ENCODE data around the gene C2orf49.

C2orf49 gene

GRCh38 chr2:105371156-105371555, 33.8 kb downstream of the C2orf49 start:
- TF ChIP-seq, protein P1, sequence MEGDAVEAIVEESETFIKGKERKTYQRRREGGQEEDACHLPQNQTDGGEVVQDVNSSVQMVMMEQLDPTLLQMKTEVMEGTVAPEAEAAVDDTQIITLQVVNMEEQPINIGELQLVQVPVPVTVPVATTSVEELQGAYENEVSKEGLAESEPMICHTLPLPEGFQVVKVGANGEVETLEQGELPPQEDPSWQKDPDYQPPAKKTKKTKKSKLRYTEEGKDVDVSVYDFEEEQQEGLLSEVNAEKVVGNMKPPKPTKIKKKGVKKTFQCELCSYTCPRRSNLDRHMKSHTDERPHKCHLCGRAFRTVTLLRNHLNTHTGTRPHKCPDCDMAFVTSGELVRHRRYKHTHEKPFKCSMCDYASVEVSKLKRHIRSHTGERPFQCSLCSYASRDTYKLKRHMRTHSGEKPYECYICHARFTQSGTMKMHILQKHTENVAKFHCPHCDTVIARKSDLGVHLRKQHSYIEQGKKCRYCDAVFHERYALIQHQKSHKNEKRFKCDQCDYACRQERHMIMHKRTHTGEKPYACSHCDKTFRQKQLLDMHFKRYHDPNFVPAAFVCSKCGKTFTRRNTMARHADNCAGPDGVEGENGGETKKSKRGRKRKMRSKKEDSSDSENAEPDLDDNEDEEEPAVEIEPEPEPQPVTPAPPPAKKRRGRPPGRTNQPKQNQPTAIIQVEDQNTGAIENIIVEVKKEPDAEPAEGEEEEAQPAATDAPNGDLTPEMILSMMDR (IDR thresholded peaks at IDR 0.05; ENCODE audit: low read depth, low read length) = no peak
- H3K4me3 ChIP-seq (ENCODE audit: low read depth, low read length) = no peak overlapping the region

- no peak overlapping the region for H3K4me3 ChIP-seq (ENCODE audit: low read depth, low read length)
- TF ChIP-seq, protein P1 (IDR thresholded peaks at IDR 0.05; ENCODE audit: low read depth, low read length) = no peak
Measured at GRCh38 chr2:105371810-105372209, 34.5 kb downstream of the C2orf49 start.

DNA sequence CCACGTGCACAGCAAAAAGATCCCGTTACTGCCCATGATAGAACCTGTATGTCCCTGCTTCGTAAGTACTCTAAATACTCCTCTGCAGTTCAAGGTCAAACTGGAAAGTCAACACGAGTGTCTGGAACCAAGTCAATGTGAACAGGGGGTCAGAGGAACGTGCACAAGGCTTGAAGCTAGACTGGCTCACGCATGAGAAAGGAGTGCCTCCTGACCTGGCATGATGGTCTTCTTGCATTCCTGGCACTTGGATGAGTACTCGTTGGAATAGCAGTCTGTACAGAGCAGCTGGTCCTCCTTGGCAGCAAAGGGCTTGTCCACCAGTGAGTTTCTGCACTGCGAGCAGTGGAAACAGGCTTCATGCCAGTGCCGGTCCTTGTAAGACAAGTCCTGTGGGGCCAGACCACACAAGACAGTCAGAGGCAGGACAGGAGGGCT, 36.0 kb downstream of the C2orf49 start:
- TF ChIP-seq, protein P1 (IDR thresholded peaks at IDR 0.05; ENCODE audit: low read depth, low read length) = no peak
- no peak overlapping the region for H3K4me3 ChIP-seq (ENCODE audit: low read depth, low read length)

DNA sequence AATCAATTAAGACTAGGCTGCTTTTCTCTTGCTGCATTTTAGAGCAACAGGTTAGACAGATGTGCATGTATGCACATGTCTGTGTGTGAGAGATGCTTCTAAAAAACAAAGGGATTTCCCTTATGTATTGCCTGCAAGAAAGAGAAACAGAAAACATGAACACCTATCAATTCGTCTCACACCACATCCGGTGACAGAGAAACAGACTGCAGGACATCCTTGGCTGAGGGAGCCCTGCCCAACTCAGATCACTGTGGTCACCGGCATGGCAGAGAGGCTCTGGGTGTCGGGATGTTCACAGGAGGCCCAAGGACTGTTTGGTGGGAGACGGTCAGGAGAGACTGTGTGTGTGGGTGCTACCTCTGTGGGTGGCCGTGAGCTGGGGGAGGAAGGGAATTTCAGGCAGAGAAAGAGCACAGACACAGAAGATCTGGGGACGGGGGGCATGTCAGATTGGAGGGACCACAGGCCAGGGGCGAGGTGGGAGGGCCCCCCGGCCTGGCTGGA, 36.6 kb downstream of the C2orf49 start:
- no peak overlapping the region for H3K4me3 ChIP-seq (ENCODE audit: low read depth, low read length)

GRCh38 chr2:105375001-105375561, 37.7 kb downstream of the C2orf49 start:
- no peak overlapping the region for H3K4me3 ChIP-seq (ENCODE audit: low read depth, low read length)
- TF ChIP-seq, protein P1 (IDR thresholded peaks at IDR 0.05; ENCODE audit: low read depth, low read length) = no peak

More for the DNA sequence above, 36.6 kb downstream of the C2orf49 start:
- TF ChIP-seq, protein P1 (IDR thresholded peaks at IDR 0.05; ENCODE audit: low read depth, low read length) = no peak

DNA sequence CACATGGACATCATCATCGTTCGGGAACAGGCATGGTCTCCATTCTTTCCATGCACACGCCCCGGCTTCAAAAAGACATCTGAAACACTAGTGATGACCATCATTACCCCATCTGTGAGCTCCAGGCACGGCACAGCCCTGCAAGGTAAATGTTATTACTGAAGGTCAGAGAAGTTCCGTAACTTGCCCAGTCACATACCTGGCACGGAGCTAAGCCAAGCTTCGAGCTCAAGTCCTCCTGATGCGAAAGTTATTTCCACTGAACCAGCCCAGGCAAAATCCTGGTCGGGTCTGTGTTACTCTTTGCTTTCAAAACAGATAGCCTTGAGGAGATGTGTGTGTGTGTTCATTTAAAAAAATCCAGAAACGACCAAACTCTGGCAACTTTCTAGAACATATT, 38.7 kb downstream of the C2orf49 start:
- TF ChIP-seq, protein P1 (IDR thresholded peaks at IDR 0.05; ENCODE audit: low read depth, low read length) = no peak
- no peak overlapping the region for H3K4me3 ChIP-seq (ENCODE audit: low read depth, low read length)

DNA sequence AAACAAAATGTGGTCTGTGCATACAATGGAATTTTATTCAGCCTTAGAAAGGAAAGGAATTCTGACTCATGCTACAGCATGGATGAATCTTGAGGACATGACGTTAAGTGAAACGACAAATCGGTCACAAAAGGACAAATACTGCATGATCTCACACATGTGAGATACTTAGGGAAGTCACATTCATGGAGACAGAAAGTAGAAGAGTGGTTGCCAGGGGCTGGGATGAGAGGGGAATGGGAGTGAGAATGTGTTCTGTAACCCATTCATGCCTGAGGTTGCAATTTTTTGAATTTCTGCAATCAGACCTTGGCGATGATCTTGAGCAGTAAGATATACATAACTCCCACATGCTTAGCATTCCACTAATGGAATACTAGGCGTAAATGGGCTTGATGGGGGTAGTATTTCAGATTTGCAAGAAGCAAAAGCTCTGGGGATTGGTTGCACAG, 39.5 kb downstream of the C2orf49 start:
- H3K4me3 ChIP-seq (ENCODE audit: low read depth, low read length) = no peak overlapping the region
- TF ChIP-seq, protein P1 (IDR thresholded peaks at IDR 0.05; ENCODE audit: low read depth, low read length) = no peak

All from WI38 (cell line).